Retinal pigment epithelial cell (primary cell): ENCODE data around the gene FLAD1.
A peak's percentile ranks its signal among the peaks of the same experiment; 100 is the strongest.

Experiments used
- DNase-seq: peaks from one replicate; pipeline ENCODE4 v3.0.0-alpha.2; 2010; ENCODE audit warnings: low read depth
- H3K4me3 ChIP-seq: 2 replicates; pipeline ENCODE4 v1.5.1; 2011; ENCODE audit warnings: mild to moderate bottlenecking, low read length, control low read depth, moderate library complexity
- CTCF ChIP-seq: conservative IDR thresholded peaks from 2 replicates; pipeline ENCODE4 v1.5.1; 2011; ENCODE audit warnings: low read depth, low read length, control low read depth, inconsistent platforms

Gene FLAD1

GRCh38 chr1:155012776-155013602, 29.8 kb downstream of the FLAD1 start:
- H3K4me3 ChIP-seq, result no peak overlapping the region
- DNase-seq, result no peak
- TF ChIP-seq CTCF, result no peak

- no peak for TF ChIP-seq CTCF
- H3K4me3 ChIP-seq, result no peak overlapping the region
- no peak for DNase-seq
Measured at GRCh38 chr1:155013632-155014031, 30.5 kb downstream of the FLAD1 start.

GRCh38 chr1:155014709-155015508, 31.8 kb downstream of the FLAD1 start:
- no peak overlapping the region for H3K4me3 ChIP-seq
- no peak for DNase-seq
- no peak for TF ChIP-seq CTCF

GRCh38 chr1:155015527-155016230, 32.5 kb downstream of the FLAD1 start:
- DNase-seq, result no peak
- no peak overlapping the region for H3K4me3 ChIP-seq
- no peak for TF ChIP-seq CTCF

GRCh38 chr1:155016231-155016831, 33.2 kb downstream of the FLAD1 start:
- DNase-seq, result no peak
- TF ChIP-seq CTCF, result no peak
- no peak overlapping the region for H3K4me3 ChIP-seq

- DNase-seq, result peak; percentile 56
- peak; percentile 99 for TF ChIP-seq CTCF
- H3K4me3 ChIP-seq, result peak overlapping the region; percentile 30
Measured at GRCh38 chr1:155017041-155017945, 34.1 kb downstream of the FLAD1 start.
